Left kidney (tissue), 2 donors: ENCODE measurements around the gene ZFAND3. TPM values are rescaled to one million over a fixed set of nuclear protein-coding genes. Genes with fewer than 3 reads are reported as not detected.

Experiments
- DNase-seq: peaks from one replicate; pipeline ENCODE4 v3.0.0-alpha.2; 2013
- polyA plus RNA-seq: library from polyadenylated mRNA; unstranded; fragments of 120-200 nt; gene quantifications from one replicate; pipeline ENCODE4 v1.2.1, GENCODE V29; 2013; ENCODE audit not compliant: insufficient read length

The ZFAND3 gene
- polyA plus RNA-seq, 1 donor, result 150 TPM

DNA sequence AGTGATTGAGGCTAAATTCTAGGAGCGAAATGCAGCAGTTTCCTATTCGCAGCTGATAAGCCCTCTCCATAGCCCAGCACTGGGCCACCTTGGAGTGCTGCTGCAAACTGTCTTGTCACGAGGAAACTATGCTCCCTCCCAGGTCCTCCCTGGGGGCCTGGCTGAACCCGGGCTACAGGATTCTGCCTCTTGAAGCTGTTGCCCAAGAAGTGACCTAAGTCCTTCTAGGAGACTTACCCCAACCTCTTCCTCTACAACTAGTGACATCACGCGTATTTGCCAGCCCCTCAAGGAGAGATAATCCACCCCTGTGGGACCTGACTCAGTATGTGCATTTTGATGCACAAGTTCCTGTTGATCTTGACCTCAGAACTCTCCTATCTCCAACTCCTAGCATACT lies 26.5 kb upstream of the ZFAND3 start:
- no peak for DNase-seq

DNA sequence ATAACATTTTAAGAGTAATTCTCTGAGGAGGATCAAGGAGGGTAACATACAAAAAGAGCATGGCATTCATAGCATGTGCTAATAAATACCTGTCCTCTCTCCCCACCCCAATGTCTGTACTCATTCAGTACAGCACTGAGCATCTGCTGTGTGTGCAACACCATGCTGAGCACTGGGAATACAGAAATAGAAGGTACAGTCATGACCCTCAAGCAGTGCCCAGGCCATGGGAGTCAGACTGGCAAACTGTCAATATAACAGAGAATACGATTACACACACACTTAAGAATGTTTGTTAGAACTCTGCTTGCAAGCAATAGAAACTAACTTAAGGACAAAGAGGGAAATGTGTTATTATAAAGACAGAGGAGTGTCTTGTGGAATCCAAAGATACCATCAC lies 24.7 kb upstream of the ZFAND3 start:
- no peak for DNase-seq

DNA sequence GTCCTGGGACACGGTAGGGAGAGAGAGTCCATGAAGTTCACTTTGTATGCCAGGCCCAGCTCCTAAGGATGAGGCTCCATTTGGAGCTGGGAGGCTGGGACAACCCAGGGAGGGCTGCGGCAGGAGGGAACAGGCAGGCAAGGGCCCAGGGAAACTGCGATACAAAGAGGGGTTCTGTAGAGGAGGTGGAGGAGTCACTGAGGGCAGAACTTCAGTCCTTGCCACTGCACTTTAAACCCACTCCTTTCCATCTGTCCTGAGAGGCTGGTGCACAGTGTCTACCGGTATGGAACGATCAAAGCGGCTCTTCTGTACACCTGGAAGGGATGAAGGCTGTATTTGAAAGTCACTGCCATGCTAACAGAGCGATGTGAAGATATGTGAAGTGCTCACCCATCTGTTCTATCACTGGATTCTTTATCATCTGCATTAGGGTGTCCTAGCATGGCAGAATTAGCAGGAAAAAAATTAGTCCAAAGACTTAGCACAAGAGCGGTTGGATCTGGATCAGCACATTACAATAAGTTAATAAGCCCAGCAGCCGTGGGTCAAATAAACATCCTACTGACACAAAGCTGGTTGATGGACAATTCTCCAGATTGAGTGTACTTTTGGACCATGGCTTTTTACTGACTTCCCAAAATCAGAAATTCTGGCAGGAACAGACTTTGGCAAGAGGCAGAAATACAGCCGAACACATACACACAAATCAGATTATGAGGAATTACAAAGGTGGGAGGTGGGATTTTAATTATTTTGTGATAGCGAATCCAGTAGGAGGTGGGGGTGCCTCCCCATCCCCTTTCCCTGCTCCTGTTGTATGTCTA lies 20.9 kb upstream of the ZFAND3 start:
- DNase-seq, result no peak

DNA sequence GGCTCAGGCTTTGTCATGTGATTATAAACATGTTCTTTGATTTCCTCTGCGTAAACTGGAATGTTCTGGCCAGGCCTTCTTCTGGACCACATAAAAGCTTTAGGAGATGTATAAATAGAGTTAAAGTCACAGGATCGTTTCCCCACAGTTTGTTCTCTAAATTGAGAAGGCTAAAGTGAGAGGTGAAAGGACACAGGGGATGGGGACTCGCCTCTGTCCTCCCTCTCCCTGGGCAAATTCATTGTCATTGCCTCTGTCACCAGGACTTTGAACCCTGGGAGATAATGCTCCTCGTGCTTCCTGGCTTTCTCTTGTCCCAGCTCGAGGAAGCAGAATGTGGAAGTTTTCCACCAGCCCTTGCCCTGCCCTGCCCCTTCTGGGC lies 20.3 kb upstream of the ZFAND3 start:
- DNase-seq, result no peak

DNA sequence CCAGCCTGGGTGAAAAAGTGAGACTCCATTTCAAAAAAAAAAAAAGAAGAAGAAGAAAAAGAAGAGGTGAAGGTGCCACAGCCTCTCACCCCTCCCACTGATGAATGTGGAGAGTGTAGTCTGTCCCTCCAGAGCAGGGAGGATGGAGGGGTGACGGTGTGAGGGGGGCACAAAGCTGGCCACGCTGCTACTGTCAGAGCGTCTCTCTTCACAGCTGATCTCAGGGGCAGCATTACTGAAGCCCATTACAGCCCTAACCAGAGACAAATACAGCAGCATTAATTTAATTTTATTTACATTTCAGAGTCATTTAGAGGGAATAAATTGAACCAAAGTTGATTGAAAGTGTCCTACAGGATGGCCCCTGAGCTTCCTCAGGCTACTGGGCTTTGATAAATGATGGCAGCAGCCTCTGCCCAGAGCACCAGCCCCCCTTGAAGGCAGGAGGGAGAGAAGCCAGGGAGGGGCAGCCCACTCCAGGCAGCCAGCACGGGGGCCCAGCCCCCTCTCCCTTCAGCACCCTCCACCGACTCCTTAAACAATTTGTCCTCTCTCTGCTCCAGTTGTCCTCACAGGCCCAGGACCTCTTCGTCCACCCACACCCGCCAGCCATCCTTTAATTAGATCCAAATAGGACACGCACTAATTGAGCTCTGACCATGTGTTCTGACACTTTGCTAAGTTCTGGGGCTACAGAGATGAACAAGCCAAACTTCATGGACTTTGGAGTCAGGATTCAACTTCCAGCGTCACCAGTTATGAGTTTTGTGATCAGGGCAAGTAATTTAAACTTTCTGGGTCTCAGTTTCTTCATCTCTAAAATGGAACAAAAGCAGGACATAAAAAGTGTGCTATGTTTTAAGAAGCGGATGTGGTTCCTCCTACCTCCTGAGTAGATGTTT lies 18.6 kb upstream of the ZFAND3 start:
- no peak for DNase-seq

DNA sequence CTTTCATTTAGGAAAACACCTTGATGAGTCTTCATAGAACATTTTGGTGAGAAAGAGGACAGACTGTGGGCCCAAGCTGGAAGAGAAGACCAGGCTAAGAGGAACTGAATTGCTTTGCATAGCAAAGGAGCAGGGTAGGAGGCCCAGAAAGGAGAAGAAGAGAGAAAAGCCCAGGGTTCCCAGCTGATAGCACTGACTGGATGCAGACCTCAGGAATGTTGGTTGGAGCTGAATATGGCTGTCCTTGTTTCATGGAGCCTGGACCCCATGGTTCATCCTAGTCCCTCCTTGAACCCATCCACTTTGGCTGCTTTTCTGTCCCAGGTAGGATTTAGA lies 18.0 kb upstream of the ZFAND3 start:
- DNase-seq, result no peak

DNA sequence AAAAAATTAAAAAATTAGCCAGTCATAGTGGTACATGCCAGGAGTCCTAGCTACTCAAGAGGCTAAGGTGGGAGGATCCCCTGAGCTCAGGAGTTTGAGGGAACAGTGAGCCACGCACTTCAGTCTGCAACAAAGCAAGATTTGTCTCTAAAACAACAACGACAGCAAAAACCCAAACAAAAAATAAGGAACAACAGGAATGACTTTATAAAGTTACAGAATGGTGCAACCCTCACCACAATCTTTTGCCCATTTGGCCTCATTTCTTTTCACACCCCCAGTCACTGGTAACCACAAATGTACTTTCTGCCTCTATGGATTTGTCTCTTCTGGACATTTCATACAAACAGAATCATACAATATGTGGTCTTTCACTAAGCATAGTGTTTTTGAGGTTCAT lies 16.7 kb upstream of the ZFAND3 start:
- no peak for DNase-seq

DNA sequence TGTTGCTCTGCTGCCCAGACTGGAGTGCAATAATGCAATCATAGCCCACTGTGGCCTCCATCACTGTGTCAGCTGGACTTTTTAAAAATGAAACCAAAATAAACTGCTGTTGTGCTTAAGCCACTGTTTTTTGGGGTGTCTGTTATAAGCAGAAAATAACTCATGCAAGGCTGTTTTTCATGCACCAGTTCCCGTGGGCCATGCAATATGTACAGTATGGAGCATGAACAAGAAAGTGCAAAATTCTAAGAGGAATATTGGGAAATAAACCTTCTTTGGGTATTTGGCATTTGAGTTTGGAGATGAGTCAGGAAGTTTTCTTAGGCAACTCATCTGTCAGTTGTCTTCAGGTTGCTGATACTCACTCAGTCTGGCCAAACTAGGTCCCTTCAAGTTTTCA lies 14.9 kb upstream of the ZFAND3 start:
- DNase-seq, result no peak

DNA sequence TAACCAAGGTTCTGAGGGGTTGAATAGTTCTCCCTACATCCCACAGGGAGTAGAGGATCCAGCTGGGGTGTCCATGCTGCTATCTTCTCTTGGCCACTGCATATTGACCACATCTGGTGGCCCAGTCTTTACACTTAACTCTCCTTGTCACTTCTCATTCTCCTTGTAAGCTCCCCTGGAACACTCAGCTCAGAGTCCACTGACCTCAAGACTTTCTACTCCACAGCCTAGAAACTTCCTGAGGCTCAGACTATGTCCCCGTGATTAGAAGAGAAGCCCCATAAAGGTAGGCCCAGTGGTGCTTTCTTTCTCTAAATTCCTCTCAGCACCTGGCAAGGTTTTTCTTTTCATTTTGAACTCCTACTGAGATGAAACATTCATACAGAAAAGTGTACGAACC lies 13.3 kb upstream of the ZFAND3 start:
- no peak for DNase-seq

DNA sequence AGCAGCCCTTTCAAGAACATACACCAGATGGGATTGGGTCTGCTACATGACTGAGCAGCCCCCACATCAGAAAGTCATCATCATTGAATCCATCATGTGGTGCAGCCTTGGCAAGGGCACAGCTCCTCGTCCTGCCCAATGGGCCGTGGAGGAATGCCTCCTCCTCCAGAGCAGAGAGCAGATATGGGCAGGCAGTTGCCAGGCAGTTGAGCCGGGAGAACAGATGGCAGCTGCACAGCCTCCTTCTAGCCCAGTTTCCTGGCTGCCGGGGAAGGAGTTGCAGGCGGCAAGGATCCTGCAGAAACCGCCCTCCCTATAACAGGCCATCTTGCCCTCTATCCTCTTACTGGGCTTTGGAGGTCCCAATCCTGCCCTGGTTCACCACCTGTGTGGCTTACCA lies 11.9 kb upstream of the ZFAND3 start:
- DNase-seq, result peak; percentile 76

DNA sequence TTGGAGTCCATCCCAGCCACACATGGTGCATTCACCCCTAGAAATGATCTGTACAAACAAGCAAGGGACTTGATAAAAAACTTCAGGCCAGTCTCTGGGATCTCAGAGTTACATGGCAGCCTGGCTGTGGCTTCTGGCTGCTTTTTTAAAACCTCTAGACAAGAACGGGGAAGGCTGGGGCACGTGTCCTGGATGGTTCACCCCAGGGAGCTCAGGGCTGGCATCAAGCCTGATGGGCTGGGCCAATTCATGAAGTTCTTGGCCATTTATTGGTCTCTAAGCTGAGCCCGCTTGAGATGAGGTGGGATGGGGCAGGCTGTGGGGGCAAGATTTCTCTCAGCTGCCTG lies 10.4 kb upstream of the ZFAND3 start:
- no peak for DNase-seq

DNA sequence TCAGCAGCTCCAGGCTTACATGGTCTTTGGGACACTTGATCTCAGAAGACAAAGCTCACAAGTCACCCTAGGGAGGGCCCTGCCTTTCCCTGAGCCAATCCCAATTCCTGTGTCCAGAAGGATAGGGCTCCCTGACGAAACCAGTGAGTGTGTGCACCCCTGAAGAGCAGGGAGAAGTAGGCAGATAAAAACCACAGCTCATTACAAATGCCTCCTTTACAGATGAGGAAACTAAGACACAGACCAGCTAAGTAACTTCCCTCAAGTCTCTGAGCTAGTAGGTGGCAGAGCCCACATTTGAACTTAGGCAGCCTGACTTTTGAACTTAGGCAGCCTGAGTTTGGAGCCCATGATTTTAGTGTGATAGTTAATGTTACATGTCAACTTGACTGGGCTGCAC lies 6.7 kb upstream of the ZFAND3 start:
- DNase-seq, result no peak

DNA sequence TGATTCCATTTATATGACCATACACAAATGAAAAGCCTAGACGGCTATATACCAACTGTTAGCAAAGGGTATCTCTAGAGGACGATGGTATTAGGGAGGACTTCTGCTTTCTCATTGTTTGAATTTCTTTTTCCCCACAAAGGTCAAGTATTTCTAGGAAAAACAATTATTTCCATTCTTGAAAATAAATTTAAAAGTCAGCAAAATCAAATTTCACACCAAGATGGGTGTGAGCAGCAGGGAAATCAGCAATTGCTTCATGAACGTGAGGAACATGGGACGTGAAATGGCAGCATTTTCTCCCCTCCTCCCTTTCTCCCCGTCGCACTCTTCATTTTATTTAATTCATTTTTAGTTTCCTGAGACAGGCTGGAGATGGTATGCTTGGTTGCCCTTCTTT lies 5.2 kb upstream of the ZFAND3 start:
- DNase-seq, result no peak

DNA sequence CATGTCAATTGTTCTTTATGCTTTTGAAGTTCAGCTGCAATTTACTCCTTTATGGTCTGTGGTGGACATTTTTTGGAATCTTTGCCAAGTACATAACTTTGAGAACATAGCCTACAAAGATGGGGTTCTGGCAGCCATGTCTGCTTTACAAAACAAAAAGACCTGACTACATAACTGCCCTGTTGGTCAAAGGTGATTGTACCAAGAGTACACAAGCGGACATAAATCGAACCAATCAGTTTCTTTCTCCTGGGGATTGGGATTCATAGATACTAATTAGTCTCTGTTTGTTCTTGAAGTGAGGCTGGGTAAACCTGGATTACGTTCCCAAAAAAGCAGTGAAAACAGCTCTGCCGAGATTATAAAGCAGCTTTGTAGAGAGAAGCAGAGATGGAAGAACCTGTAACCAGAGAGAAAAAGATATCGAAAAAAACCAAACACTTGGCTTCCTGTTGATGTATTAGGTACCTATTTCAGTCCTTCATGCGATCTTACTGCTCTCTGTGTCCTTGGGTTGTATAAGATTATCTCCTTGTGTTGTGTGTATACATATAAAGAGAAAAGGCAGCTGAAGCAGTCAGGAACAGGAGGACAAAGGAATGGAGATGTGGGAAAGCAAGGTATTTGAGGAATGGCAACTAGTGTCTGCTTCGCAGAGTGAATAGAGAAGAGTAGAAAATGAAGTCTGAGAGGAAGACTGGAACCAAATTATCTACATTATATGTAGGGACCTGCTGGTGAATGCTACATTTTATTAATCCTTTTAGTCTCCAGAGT lies 2.7 kb upstream of the ZFAND3 start:
- DNase-seq, result no peak

DNA sequence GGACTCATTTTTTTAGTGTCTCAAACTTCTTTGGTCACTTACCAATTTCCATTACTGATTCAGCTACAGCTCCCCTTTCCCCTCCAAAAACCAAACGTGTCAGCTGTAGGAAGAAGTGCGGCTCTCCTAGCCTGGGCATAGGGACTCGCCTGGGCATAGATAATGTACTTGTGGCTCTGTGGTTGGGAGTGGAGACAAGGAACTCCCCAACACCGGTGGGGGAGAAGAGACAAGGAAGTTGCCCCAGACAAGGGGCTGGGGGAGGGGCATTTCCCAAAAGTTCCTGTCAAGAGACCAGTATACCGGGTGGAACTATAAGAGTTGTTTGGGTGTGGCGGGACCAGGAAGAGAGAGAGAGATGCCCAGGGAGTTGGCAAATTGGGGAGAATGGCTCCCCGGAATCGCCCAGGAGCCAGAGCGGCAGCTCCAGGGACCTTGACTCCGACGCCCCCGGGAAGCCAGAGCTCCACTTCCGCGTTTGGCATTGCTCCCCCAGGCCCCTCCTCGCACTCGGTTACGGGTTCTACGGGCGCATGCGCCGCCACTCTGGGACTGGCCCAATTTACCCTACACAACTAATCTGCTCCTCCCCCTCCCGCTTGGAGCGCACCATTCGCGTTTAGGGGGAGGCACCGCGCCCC lies 871 bp upstream of the ZFAND3 start:
- DNase-seq, result peak; percentile 96

DNA sequence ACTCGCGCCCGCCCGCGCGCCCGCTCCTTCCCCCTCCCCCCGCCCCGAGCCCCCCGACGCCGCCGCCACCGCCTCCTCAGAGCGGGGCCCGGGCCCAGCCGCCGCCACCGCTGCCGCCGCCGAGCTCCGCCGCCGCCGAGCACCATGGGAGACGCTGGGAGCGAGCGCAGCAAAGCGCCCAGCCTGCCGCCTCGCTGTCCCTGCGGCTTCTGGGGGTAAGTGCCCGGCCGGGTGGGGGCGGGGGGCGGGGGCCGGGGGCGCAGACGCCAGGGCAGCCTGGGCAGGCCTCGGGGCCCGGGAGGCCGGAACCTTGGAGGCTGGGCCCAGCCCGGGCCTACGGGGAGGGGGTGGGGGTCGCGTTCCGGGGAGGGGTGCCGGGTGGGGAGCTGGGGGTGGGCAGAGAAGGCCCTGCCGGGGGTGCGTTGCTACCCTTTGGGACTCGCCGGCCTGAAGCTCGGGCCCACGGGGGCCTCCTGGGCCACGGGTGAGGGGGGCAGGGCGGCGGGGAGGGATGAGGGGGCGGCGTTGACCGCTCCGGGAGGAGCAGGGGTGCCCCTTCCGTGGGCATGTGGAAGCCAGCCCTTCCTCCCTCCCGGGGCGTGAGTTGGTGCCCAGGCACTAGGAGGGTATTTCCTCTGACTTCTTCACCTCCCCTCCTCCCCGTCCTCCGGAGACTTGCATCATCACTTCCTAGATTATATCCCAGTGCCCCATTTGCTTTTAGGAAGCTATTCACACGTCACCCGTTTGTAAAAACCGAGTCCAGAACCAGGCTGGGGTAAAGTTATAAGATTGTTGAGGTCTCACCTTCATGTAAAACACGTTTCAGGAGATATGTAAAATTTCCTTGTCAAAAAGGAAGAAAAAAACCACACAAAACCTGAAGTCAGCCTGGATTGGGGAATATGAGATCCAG lies 533 bp downstream of the ZFAND3 start:
- DNase-seq, result peak; percentile 30

DNA sequence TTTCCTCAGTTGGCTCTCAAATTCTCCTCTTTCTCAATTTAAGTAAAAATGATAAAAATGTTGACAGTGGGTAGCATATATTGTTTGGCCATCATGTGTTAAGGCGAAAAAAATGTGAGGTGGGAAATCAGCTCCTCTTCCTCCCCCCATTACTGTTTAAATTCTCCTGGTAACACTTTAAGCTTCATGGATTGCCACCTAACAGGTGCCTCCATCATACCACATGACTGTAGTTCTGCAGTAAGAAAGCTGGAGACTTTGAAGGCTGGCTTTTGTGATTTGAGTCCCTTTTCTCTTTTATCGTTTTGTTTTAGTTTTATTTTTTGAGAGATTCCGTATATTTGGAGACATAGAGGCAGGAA lies 1.2 kb downstream of the ZFAND3 start:
- DNase-seq, result no peak

DNA sequence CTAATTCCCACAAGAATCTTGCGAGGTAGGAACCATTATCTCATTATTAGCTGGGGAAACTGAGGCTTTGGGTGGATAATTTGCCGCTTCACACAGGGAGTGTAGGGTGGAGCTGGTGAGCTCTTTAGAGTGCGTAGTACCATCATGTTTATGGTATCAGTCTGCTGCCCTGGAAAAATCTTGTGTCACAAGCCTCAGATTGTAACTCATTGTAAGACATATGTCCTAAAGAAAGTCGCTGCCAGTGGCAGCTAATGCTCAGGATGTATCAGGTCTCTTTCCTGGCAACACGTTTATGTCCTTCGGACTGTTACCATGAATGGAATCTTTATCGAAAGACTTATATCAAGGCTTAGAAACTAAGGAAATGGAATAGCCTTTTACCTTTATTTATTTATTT lies 1.9 kb downstream of the ZFAND3 start:
- no peak for DNase-seq

DNA sequence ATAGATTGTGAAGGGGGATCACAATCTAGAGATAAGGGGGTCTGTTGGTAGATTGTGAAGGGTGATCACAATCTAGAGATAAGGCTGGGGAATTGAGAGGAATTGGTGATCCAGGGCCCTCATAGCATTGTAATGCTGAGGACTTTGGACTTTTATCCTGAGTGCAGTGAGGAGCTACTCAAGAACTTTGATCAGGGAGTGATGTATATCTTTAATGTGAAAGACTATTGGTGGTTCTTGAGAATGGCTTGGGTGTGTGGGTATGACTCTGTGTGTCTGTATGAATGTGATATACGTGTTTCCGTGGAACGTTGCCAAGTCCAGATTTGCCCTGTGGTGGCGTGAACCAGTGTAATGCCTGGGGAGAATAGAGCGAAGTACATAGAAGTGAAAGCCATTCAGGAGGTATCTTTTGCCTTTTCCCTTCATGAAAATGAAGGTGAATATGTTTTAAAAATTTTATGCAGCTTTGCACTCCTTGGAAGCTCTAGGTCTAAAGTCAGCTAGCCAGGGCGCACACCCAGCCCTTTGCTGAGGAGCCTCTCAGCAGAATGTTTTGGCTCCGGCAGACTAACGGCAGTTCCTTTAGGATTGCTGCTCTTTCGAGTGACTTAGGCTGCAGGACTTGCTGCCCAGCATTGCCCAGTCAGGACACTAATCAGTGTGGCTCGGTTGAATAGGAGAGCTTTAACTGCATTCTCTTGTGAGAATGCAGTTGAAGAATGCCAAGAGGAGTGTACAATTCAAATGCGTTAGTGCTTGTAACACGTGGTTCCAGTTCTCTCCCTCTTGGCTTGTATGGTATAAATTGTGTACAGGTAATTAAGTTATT lies 3.5 kb downstream of the ZFAND3 start:
- DNase-seq, result no peak

DNA sequence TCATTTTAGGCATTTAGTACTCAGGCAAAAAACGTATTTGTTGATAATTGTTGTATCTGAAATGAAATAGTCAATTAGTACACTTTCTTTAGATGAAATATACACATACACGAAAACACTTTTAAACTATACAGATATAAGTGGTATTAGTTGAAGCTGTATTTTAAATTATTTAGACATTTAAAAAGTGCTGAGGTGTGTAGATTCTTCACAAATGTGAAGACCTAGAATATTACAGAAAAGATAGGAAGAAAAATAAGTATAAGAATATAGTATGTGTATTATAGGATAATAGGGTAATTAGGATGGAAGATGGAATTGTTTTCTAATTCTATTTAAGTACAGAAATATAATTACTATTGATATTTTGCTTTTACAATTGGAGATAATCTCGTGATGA lies 4.6 kb downstream of the ZFAND3 start:
- no peak for DNase-seq

DNA sequence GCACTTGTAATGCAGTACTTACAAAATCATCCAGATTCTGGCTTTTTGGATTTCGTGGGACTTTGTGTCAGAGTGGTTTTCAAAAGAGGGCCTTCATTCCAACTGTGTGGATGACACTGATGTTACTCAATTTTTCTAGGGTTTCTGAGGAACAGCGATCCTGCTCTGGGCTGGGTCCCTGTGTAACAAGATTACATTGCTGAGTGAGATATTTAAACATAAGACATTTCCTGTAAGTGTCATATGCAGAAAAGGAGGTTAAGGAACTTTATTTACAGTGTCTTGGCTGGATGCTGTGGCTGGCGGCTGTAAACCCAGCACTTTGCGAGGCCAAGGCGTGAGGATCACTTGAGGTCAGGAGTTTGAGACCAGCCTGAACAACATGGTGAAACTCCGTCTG lies 6.7 kb downstream of the ZFAND3 start:
- DNase-seq, result no peak
